ENCODE results near the gene PIGU. TPM values are rescaled to one million over a fixed set of nuclear protein-coding genes. Genes with fewer than 3 reads are reported as not detected.

The PIGU gene
- total RNA-seq, 4 donors from 2014 or later: 20.6 to 31.5 (median 27.7) TPM

GRCh38 chr20:34541264-34541901 lies 135.5 kb downstream of the PIGU start:
- peak overlapping the region in 1 of 4 donors; percentile 5 for H3K27ac ChIP-seq
- TF ChIP-seq POLR2A (IDR thresholded peaks at IDR 0.05) (no peak), EP300 (IDR thresholded peaks at IDR 0.05) (no peak)
- TF ChIP-seq, protein P1, sequence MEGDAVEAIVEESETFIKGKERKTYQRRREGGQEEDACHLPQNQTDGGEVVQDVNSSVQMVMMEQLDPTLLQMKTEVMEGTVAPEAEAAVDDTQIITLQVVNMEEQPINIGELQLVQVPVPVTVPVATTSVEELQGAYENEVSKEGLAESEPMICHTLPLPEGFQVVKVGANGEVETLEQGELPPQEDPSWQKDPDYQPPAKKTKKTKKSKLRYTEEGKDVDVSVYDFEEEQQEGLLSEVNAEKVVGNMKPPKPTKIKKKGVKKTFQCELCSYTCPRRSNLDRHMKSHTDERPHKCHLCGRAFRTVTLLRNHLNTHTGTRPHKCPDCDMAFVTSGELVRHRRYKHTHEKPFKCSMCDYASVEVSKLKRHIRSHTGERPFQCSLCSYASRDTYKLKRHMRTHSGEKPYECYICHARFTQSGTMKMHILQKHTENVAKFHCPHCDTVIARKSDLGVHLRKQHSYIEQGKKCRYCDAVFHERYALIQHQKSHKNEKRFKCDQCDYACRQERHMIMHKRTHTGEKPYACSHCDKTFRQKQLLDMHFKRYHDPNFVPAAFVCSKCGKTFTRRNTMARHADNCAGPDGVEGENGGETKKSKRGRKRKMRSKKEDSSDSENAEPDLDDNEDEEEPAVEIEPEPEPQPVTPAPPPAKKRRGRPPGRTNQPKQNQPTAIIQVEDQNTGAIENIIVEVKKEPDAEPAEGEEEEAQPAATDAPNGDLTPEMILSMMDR (IDR thresholded peaks at IDR 0.05): no peak
- no peak for DNase-seq (ENCODE audit: low spot score in 2 of 2)
- H3K27me3 ChIP-seq: no peaks in the 10 kb centered on the region
- no peak overlapping the region for H3K4me3 ChIP-seq
- H3K4me1 ChIP-seq: peaks cover 0 to 15% (median 0%) of the 10 kb centered on the region in 4 donors
- peaks cover 4 to 71% (median 11%) of the 10 kb centered on the region in 3 donors for H3K36me3 ChIP-seq
- 85 to 86% methylated on average over 13 of the region's 13 CpGs for WGBS, 2 donors
- no peaks in the 10 kb centered on the region for H3K9me3 ChIP-seq

- 79 to 82% methylated on average over 15 of the region's 15 CpGs for WGBS, 2 donors
- DNase-seq (ENCODE audit: low spot score in 2 of 2): no peak
- peaks cover 4 to 77% (median 17%) of the 10 kb centered on the region in 3 donors for H3K36me3 ChIP-seq
Measured at GRCh38 chr20:34540596-34541263, 136.2 kb downstream of the PIGU start.

GRCh38 chr20:34539756-34540155 lies 137.1 kb downstream of the PIGU start:
- no peaks in the 10 kb centered on the region for H3K27me3 ChIP-seq
- no peak overlapping the region for H3K4me3 ChIP-seq
- no peaks in the 10 kb centered on the region for H3K9me3 ChIP-seq
- WGBS, 2 donors: 93 to 95% methylated on average over 8 of the region's 8 CpGs
- H3K36me3 ChIP-seq: peaks cover 6 to 87% (median 21%) of the 10 kb centered on the region in 3 donors
- TF ChIP-seq, protein P1 (IDR thresholded peaks at IDR 0.05): no peak
- peaks cover 0 to 15% (median 0%) of the 10 kb centered on the region in 4 donors for H3K4me1 ChIP-seq
- peak overlapping the region in 1 of 4 donors; percentile 27 for H3K27ac ChIP-seq
- no peak for DNase-seq (ENCODE audit: low spot score in 2 of 2)

More at GRCh38 chr20:34540596-34541263, 136.2 kb downstream of the PIGU start:
- no peaks in the 10 kb centered on the region for H3K27me3 ChIP-seq
- H3K4me3 ChIP-seq: no peak overlapping the region
- no peak for TF ChIP-seq POLR2A (IDR thresholded peaks at IDR 0.05)
- TF ChIP-seq, protein P1 (IDR thresholded peaks at IDR 0.05): no peak
- TF ChIP-seq EP300 (IDR thresholded peaks at IDR 0.05): no peak
- H3K4me1 ChIP-seq: peaks cover 0 to 15% (median 0%) of the 10 kb centered on the region in 4 donors
- H3K9me3 ChIP-seq: no peaks in the 10 kb centered on the region
- peak overlapping the region in 1 of 4 donors; percentile 27 for H3K27ac ChIP-seq

DNA sequence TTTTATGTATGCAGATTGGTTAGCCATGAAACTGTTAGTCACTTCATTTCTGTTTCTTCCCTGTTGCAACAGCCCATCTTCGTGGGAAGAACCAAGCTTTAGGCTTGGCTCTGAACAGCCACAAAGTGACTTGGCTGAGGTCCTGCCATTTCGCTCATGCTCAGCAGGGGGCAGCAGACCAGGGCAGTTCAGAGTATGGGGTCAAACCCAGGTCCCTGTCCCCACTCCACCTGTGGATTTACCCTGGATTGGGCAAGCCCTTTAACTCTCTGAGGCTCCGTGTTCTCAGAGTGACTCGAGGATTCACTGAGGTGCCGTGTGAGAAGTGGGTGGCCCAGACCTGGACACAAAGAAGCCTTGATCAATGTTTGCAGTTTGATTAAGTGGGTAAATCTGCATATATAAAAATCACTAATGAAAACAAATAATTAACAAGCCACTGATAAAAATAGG lies 138.2 kb downstream of the PIGU start:
- 47 to 55% methylated on average over 5 of the region's 5 CpGs for WGBS, 2 donors
- peak in 1 of 2 donors; percentile 47 for DNase-seq (ENCODE audit: low spot score in 2 of 2)
- peaks cover 0 to 7% (median 0%) of the 10 kb centered on the region in 4 donors for H3K4me1 ChIP-seq
- no peaks in the 10 kb centered on the region for H3K9me3 ChIP-seq
- H3K36me3 ChIP-seq: peaks cover 6 to 96% (median 21%) of the 10 kb centered on the region in 3 donors
- no peak for TF ChIP-seq EP300 (IDR thresholded peaks at IDR 0.05)
- TF ChIP-seq, protein P1 (IDR thresholded peaks at IDR 0.05): peak; percentile 64 to 79 (median 66)
- no peaks in the 10 kb centered on the region for H3K27me3 ChIP-seq
- H3K4me3 ChIP-seq: no peak overlapping the region
- peak overlapping the region in 1 of 4 donors; percentile 90 for H3K27ac ChIP-seq

DNA sequence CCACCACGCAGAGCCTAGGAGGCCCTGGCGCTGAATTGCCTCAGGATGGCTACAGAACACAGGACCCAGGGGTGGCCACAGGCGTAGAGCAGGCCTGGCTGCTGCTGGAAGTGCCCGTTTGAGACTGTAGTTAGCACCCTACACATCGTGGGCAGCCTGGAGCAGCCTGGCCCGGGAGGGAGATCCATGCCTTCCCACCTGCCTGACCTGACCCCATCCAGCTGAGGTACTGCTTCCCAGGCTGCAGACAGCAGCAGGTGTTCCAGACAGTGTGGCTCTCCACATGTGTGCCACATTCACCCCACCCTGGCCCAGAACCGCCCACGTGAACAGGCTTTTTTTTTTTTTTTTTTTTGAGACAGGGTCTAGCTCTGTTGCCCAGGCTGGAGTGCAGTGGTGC lies 139.2 kb downstream of the PIGU start:
- peaks cover 0 to 13% (median 2%) of the 10 kb centered on the region in 4 donors for H3K4me1 ChIP-seq
- H3K36me3 ChIP-seq: peaks cover 6 to 96% (median 21%) of the 10 kb centered on the region in 3 donors
- H3K27me3 ChIP-seq: no peaks in the 10 kb centered on the region
- peak overlapping the region in 2 of 4 donors; percentile 48 to 90 for H3K27ac ChIP-seq
- no peak overlapping the region for H3K4me3 ChIP-seq
- TF ChIP-seq POLR2A (IDR thresholded peaks at IDR 0.05): no peak
- TF ChIP-seq, protein P1 (IDR thresholded peaks at IDR 0.05): no peak
- TF ChIP-seq EP300 (IDR thresholded peaks at IDR 0.05): no peak
- DNase-seq (ENCODE audit: low spot score in 2 of 2): no peak
- no peaks in the 10 kb centered on the region for H3K9me3 ChIP-seq
- 83 to 86% methylated on average over 7 to 8 of the region's 8 CpGs for WGBS, 2 donors
